HCT116 (cell line): ENCODE measurements around the gene PHKB. TPM values are rescaled to one million over a fixed set of nuclear protein-coding genes. Genes with fewer than 3 reads are reported as not detected.

Source experiments
- ATAC-seq: fragments of 200-7000 bp; cut with Tn5 transposase; 2 replicates; pipeline ENCODE4 v1.9.1; 2020; ENCODE audit warnings: mild to moderate bottlenecking, moderate library complexity
- BruUV-seq: library from RNA; stranded (reverse); fragments of 400-500 nt; replicated peaks from 2 replicates; lab custom pipeline; 2021; lab: Mats Ljungman, UMichigan
- CTCF ChIA-PET: fragments of 300-600 bp; sonication (Branson Sonifier 250); formaldehyde crosslinking; loops from one replicate; lab custom pipeline; 2021; ENCODE audit warnings: antibody characterized with exemption; lab: Charles Lee
- POLR2A ChIA-PET: fragments of 300-600, 350-600 bp; sonication (Branson Sonifier 250); formaldehyde crosslinking; loops from one replicate; lab custom pipeline; 2021; ENCODE audit warnings: antibody characterized with exemption; lab: Charles Lee
- RAD21 ChIA-PET, 2 experiments: fragments of 300-600 bp; sonication (Branson Sonifier 250); formaldehyde crosslinking; loops; one replicate each; lab custom pipeline; 2023; ENCODE audit warnings: low total read pairs in 2 of 2; ENCODE audit not compliant: uncharacterized antibody in 2 of 2, unreplicated experiment in 2 of 2, low non-redundant PET in 1 of 2; lab: Charles Lee
- DNase-seq: peaks from one replicate; pipeline ENCODE4 v3.0.0-alpha.2; 2010; ENCODE audit warnings: low read depth, low spot score
- H2AFZ ChIP-seq: fragments of 200-600 bp; shearing (Covaris generic), sonication (generic); 2 replicates; pipeline ENCODE4 v1.6.1; 2017; ENCODE audit warnings: low read depth, mixed run types, mixed read lengths, antibody characterized with exemption, low read length; ENCODE audit not compliant: poor library complexity, severe bottlenecking
- H3K27ac ChIP-seq: 2 replicates; pipeline ENCODE4 v1.5.1; 2012; ENCODE audit warnings: low read depth, low read length
- H3K27me3 ChIP-seq: fragments of 200-600 bp; sonication (generic); 2 replicates; pipeline ENCODE4 v1.6.1; 2016; ENCODE audit warnings: mixed run types, low read length, mixed read lengths; ENCODE audit not compliant: insufficient read depth
- H3K36me3 ChIP-seq, 2 experiments: fragments of 200-500 bp in 1 of 2; fragments of 200-600 bp in 1 of 2; sonication (Bioruptor generic) in 1 of 2; sonication (generic) in 1 of 2; 2 replicates each; pipeline versions ENCODE4 v1.5.1 to v1.6.1; 2014 to 2016; ENCODE audit warnings: low read length in 2 of 2, inconsistent platforms in 1 of 2, mixed read lengths in 1 of 2, mixed run types in 1 of 2; ENCODE audit not compliant: insufficient read depth in 2 of 2, control insufficient read depth in 1 of 2
- H3K4me1 ChIP-seq, 2 experiments: fragments of 200-600 bp in 1 of 2; sonication (generic) in 1 of 2; 2 replicates each; pipeline versions ENCODE4 v1.5.1 to v1.6.1; 2012 to 2017; ENCODE audit warnings: low read length in 2 of 2, inconsistent platforms in 1 of 2, mild to moderate bottlenecking in 1 of 2, mixed read lengths in 1 of 2, mixed run types in 1 of 2, moderate library complexity in 1 of 2; ENCODE audit not compliant: insufficient read depth in 2 of 2, control insufficient read depth in 1 of 2
- H3K4me2 ChIP-seq: fragments of 200-600 bp; sonication (generic); 2 replicates; pipeline ENCODE4 v1.6.1; 2017; ENCODE audit warnings: mixed run types, low read length, mixed read lengths
- H3K4me3 ChIP-seq, 2 experiments: fragments of 200-600 bp in 1 of 2; sonication (generic) in 1 of 2; replicated peaks in 1 of 2; 2 replicates each; pipeline ENCODE4 v1.5.1; 2011 to 2016; ENCODE audit warnings: low read length in 2 of 2, control low read depth in 1 of 2, low read depth in 1 of 2, mild to moderate bottlenecking in 1 of 2, mixed read lengths in 1 of 2, mixed run types in 1 of 2
- H3K79me2 ChIP-seq: fragments of 200-600 bp; sonication (generic); 2 replicates; pipeline ENCODE4 v1.6.1; 2017; ENCODE audit warnings: mild to moderate bottlenecking, mixed run types, low read length, moderate library complexity, mixed read lengths; ENCODE audit not compliant: insufficient read depth
- H3K9ac ChIP-seq: fragments of 200-600 bp; sonication (generic); 2 replicates; pipeline ENCODE4 v1.6.1; 2016; ENCODE audit warnings: low read length, mixed read lengths
- H3K9me2 ChIP-seq: fragments of 200-600 bp; sonication (generic), shearing (Covaris generic); 2 replicates; pipeline ENCODE4 v1.6.1; 2017; ENCODE audit warnings: mixed run types, mild to moderate bottlenecking, moderate library complexity; ENCODE audit not compliant: insufficient read depth
- H3K9me3 ChIP-seq, 2 experiments: fragments of 200-500 bp in 1 of 2; fragments of 200-600 bp in 1 of 2; sonication (Bioruptor generic) in 1 of 2; sonication (generic) in 1 of 2; 2 replicates each; pipeline ENCODE4 v1.6.1; 2014 to 2017; ENCODE audit warnings: low read length in 2 of 2, mixed read lengths in 2 of 2, inconsistent platforms in 1 of 2, low read depth in 1 of 2, mild to moderate bottlenecking in 1 of 2, mixed run types in 1 of 2, moderate library complexity in 1 of 2; ENCODE audit not compliant: control insufficient read depth in 1 of 2, insufficient read depth in 1 of 2
- H4K20me1 ChIP-seq: fragments of 200-600 bp; sonication (generic), shearing (Covaris generic); 2 replicates; pipeline ENCODE4 v1.6.1; 2017; ENCODE audit warnings: mixed run types, mild to moderate bottlenecking, moderate library complexity; ENCODE audit not compliant: insufficient read depth
- CBX3 ChIP-seq: IDR thresholded peaks from 2 replicates; pipeline ENCODE4 v1.6.1; 2012; ENCODE audit warnings: low read depth
- CTCF ChIP-seq, 3 experiments: fragments of 200-600 bp in 1 of 3; sonication (generic) in 1 of 3; IDR thresholded peaks in 2 of 3; conservative IDR thresholded peaks in 1 of 3; 2 replicates each; pipeline ENCODE4 v1.5.1; 2012 to 2017; ENCODE audit warnings: low read depth in 2 of 3, low read length in 2 of 3, antibody characterized with exemption in 1 of 3, borderline replicate concordance in 1 of 3, control low read depth in 1 of 3, mild to moderate bottlenecking in 1 of 3, mixed read lengths in 1 of 3, mixed run types in 1 of 3, moderate library complexity in 1 of 3; ENCODE audit not compliant: insufficient read depth in 1 of 3
- EGR1 ChIP-seq: IDR thresholded peaks from 2 replicates; pipeline ENCODE4 v1.6.1; 2012; ENCODE audit warnings: low read depth
- ELF1 ChIP-seq: IDR thresholded peaks from 2 replicates; pipeline ENCODE4 v1.6.1; 2012; ENCODE audit warnings: low read depth, borderline replicate concordance
- EZH2phosphoT487 ChIP-seq: fragments of 200-600 bp; IDR thresholded peaks from 2 replicates; pipeline ENCODE4 v1.6.1; 2018; ENCODE audit warnings: antibody characterized with exemption, borderline replicate concordance
- FOSL1 ChIP-seq: IDR thresholded peaks from 2 replicates; pipeline ENCODE4 v1.6.1; 2012; ENCODE audit warnings: low read depth
- JUND ChIP-seq: IDR thresholded peaks from 2 replicates; pipeline ENCODE4 v1.6.1; 2012
- MAX ChIP-seq: IDR thresholded peaks from 2 replicates; pipeline ENCODE4 v1.6.1; 2012
- POLR2A ChIP-seq: IDR thresholded peaks from 2 replicates; pipeline ENCODE4 v1.7.0; 2011; ENCODE audit warnings: borderline replicate concordance; ENCODE audit not compliant: insufficient read depth, insufficient read length; ENCODE audit errors: extremely low read depth
- RAD21 ChIP-seq: IDR thresholded peaks from 2 replicates; pipeline ENCODE4 v1.6.1; 2012; ENCODE audit warnings: low read depth, mild to moderate bottlenecking
- SIN3A ChIP-seq: IDR thresholded peaks from 2 replicates; pipeline ENCODE4 v1.6.1; 2012; ENCODE audit warnings: low read depth
- SP1 ChIP-seq: IDR thresholded peaks from 2 replicates; pipeline ENCODE4 v1.6.1; 2012; ENCODE audit warnings: low read depth
- SRF ChIP-seq: IDR thresholded peaks from 2 replicates; pipeline ENCODE4 v1.6.1; 2012; ENCODE audit warnings: low read depth
- TCF7L2 ChIP-seq: IDR thresholded peaks from 2 replicates; pipeline ENCODE4 v1.7.0; 2011; ENCODE audit warnings: borderline replicate concordance, inconsistent platforms; ENCODE audit not compliant: insufficient read depth, insufficient read length; ENCODE audit errors: extremely low read depth
- YY1 ChIP-seq: IDR thresholded peaks from 2 replicates; pipeline ENCODE4 v1.6.1; 2011; ENCODE audit warnings: low read length, low read depth, moderate library complexity, mild to moderate bottlenecking; ENCODE audit not compliant: insufficient replicate concordance; ENCODE audit errors: extremely low read depth
- ZBTB33 ChIP-seq: IDR thresholded peaks from 2 replicates; pipeline ENCODE4 v1.6.1; 2011; ENCODE audit warnings: mild to moderate bottlenecking, low read length, moderate library complexity; ENCODE audit not compliant: insufficient replicate concordance; ENCODE audit errors: extremely low read depth
- ZFX ChIP-seq: fragments of 450-650 bp; IDR thresholded peaks from 2 replicates; pipeline ENCODE4 v1.6.1; 2017
- intact Hi-C: fragments of 100-400 bp; cut with micrococcal nuclease; formaldehyde crosslinking; loops from 2 replicates; pipeline ENCODE4 v1.10.0; 2022
- total RNA-seq: library from RNA; stranded (reverse); gene quantifications from one replicate; pipeline ENCODE4 v1.2.1, GENCODE V29; 2021; ENCODE audit not compliant: unreplicated experiment

The PHKB gene
- total RNA-seq, 1 experiment from 2014 or later, result 30.5 TPM

GRCh38 chr16:47657032-47657431, 195.9 kb downstream of the PHKB start:
- CTCF ChIA-PET, result no interaction called here
- ATAC-seq, result no peak

More at GRCh38 chr16:47657032-47657431, 195.9 kb downstream of the PHKB start:
- no peak overlapping the region for H3K9ac ChIP-seq
- RAD21 ChIA-PET, result no interaction called here
- intact Hi-C loops, result no loop called here
- BruUV-seq, result no TSS peak
- no peak for DNase-seq
- H3K9me3 ChIP-seq, result no peaks in the 10 kb centered on the region
- H2AFZ ChIP-seq, result no peak overlapping the region
- POLR2A ChIA-PET, result no interaction called here
- H3K27me3 ChIP-seq, result no peaks in the 10 kb centered on the region
- H4K20me1 ChIP-seq, result no peaks in the 10 kb centered on the region
- no peaks in the 10 kb centered on the region for H3K36me3 ChIP-seq
- H3K9me2 ChIP-seq, result 0 out of 2 replicates have a peak, but pooled peaks cover 3% of the 10 kb centered on the region
- H3K4me1 ChIP-seq, result no peaks in the 10 kb centered on the region
- H3K4me3 ChIP-seq, result no peak overlapping the region
- no peak overlapping the region for H3K4me2 ChIP-seq
- H3K79me2 ChIP-seq, result no peaks in the 10 kb centered on the region
- TF ChIP-seq CTCF (IDR thresholded peaks at IDR 0.05 in 2 of 3, conservative IDR thresholded peaks at IDR 0.05 in 1 of 3; ENCODE audit: borderline replicate concordance in 1 of 3, insufficient read depth in 1 of 3, low read depth in 2 of 3, low read length in 2 of 3) (no peak), FOSL1 (no peak), POLR2A (no peak), RAD21 (no peak), SRF (no peak), ZBTB33 (no peak), SIN3A (no peak), EZH2phosphoT487 (no peak), ELF1 (no peak), CBX3 (no peak), EGR1 (no peak), SP1 (no peak), ZFX (no peak), MAX (no peak), JUND (no peak), YY1 (no peak), TCF7L2 (no peak)
- TF ChIP-seq, all 23 proteins: peak for 0
- H3K27ac ChIP-seq, result no peak overlapping the region
